HG03159 (cell line): ENCODE measurements around the gene RAPGEF5.

Experiments used
- ATAC-seq: cut with Tn5 transposase; IDR thresholded peaks from one replicate; pipeline ENCODE4 v1.9.1; 2021; ENCODE audit warnings: mild to moderate bottlenecking, moderate library complexity; ENCODE audit not compliant: unreplicated experiment

RAPGEF5 gene

GRCh38 chr7:22167482-22167881 lies 189.5 kb downstream of the RAPGEF5 start:
- ATAC-seq, result no peak

- ATAC-seq, result no peak
Measured at GRCh38 chr7:22166928-22167327, 190.0 kb downstream of the RAPGEF5 start.

- no peak for ATAC-seq
Measured at GRCh38 chr7:22159341-22159740, 197.6 kb downstream of the RAPGEF5 start.

GRCh38 chr7:22157552-22157951 lies 199.4 kb downstream of the RAPGEF5 start:
- no peak for ATAC-seq

- ATAC-seq, result no peak
Measured at GRCh38 chr7:22156205-22156604, 200.7 kb downstream of the RAPGEF5 start.

GRCh38 chr7:22154143-22154529 lies 202.8 kb downstream of the RAPGEF5 start:
- ATAC-seq, result no peak

- no peak for ATAC-seq
Measured at GRCh38 chr7:22153432-22154142, 203.4 kb downstream of the RAPGEF5 start.

GRCh38 chr7:22152690-22153089 lies 204.3 kb downstream of the RAPGEF5 start:
- no peak for ATAC-seq

- ATAC-seq, result no peak
Measured at GRCh38 chr7:22151901-22152300, 205.1 kb downstream of the RAPGEF5 start.

- ATAC-seq, result no peak
Measured at GRCh38 chr7:22150221-22150620, 206.7 kb downstream of the RAPGEF5 start.

GRCh38 chr7:22147868-22148267 lies 209.1 kb downstream of the RAPGEF5 start:
- no peak for ATAC-seq

- ATAC-seq, result no peak
Measured at GRCh38 chr7:22146961-22147512, 209.9 kb downstream of the RAPGEF5 start.

- ATAC-seq, result no peak
Measured at GRCh38 chr7:22144950-22145349, 212.0 kb downstream of the RAPGEF5 start.

GRCh38 chr7:22143491-22143890 lies 213.5 kb downstream of the RAPGEF5 start:
- ATAC-seq, result no peak

- ATAC-seq, result no peak
Measured at GRCh38 chr7:22142572-22142971, 214.4 kb downstream of the RAPGEF5 start.

GRCh38 chr7:22141355-22141754 lies 215.6 kb downstream of the RAPGEF5 start:
- no peak for ATAC-seq

GRCh38 chr7:22140578-22140977 lies 216.4 kb downstream of the RAPGEF5 start:
- no peak for ATAC-seq

- no peak for ATAC-seq
Measured at GRCh38 chr7:22138886-22139285, 218.1 kb downstream of the RAPGEF5 start.

- no peak for ATAC-seq
Measured at GRCh38 chr7:22138106-22138505, 218.8 kb downstream of the RAPGEF5 start.

GRCh38 chr7:22137466-22137865 lies 219.5 kb downstream of the RAPGEF5 start:
- ATAC-seq, result no peak

- no peak for ATAC-seq
Measured at GRCh38 chr7:22137026-22137425, 219.9 kb downstream of the RAPGEF5 start.

- no peak for ATAC-seq
Measured at GRCh38 chr7:22129819-22130580, 227.0 kb downstream of the RAPGEF5 start.
